ENCODE results near the gene FBXO28.

The FBXO28 gene

GRCh38 chr1:224095867-224096266 lies 18.0 kb upstream of the FBXO28 start:
- DNase-seq (ENCODE audit: low read depth), result no peak

- no peak for DNase-seq (ENCODE audit: low read depth)
Observed at GRCh38 chr1:224096773-224097172, 17.1 kb upstream of the FBXO28 start.

- no peak for DNase-seq (ENCODE audit: low read depth)
Observed at GRCh38 chr1:224098007-224098406, 15.9 kb upstream of the FBXO28 start.

GRCh38 chr1:224106568-224107281 lies 7.2 kb upstream of the FBXO28 start:
- peak; percentile 17 for DNase-seq (ENCODE audit: low read depth)

- no peak for DNase-seq (ENCODE audit: low read depth)
Observed at GRCh38 chr1:224107282-224107625, 6.7 kb upstream of the FBXO28 start.

- DNase-seq (ENCODE audit: low read depth), result no peak
Observed at GRCh38 chr1:224108991-224109390, 4.9 kb upstream of the FBXO28 start.

GRCh38 chr1:224109981-224110380 lies 3.9 kb upstream of the FBXO28 start:
- DNase-seq (ENCODE audit: low read depth), result no peak

GRCh38 chr1:224113005-224113404 lies 906 bp upstream of the FBXO28 start:
- no peak for DNase-seq (ENCODE audit: low read depth)

GRCh38 chr1:224113545-224113917 lies 380 bp upstream of the FBXO28 start:
- no peak for DNase-seq (ENCODE audit: low read depth)

GRCh38 chr1:224114787-224115175 lies 870 bp downstream of the FBXO28 start:
- DNase-seq (ENCODE audit: low read depth), result no peak

- DNase-seq (ENCODE audit: low read depth), result peak; percentile 23
Observed at GRCh38 chr1:224116131-224116530, 2.2 kb downstream of the FBXO28 start.

- DNase-seq (ENCODE audit: low read depth), result no peak
Observed at GRCh38 chr1:224118688-224119087, 4.8 kb downstream of the FBXO28 start.

GRCh38 chr1:224123136-224123535 lies 9.2 kb downstream of the FBXO28 start:
- no peak for DNase-seq (ENCODE audit: low read depth)

- no peak for DNase-seq (ENCODE audit: low read depth)
Observed at GRCh38 chr1:224124220-224124619, 10.3 kb downstream of the FBXO28 start.

- DNase-seq (ENCODE audit: low read depth), result peak; percentile 40
Observed at GRCh38 chr1:224127925-224128819, 14.3 kb downstream of the FBXO28 start.

GRCh38 chr1:224131253-224131652 lies 17.3 kb downstream of the FBXO28 start:
- no peak for DNase-seq (ENCODE audit: low read depth)

- no peak for DNase-seq (ENCODE audit: low read depth)
Observed at GRCh38 chr1:224132901-224133300, 19.0 kb downstream of the FBXO28 start.

- no peak for DNase-seq (ENCODE audit: low read depth)
Observed at GRCh38 chr1:224133741-224134299, 19.9 kb downstream of the FBXO28 start.

- DNase-seq (ENCODE audit: low read depth), result no peak
Observed at GRCh38 chr1:224137518-224137917, 23.6 kb downstream of the FBXO28 start.

- DNase-seq (ENCODE audit: low read depth), result no peak
Observed at GRCh38 chr1:224138198-224138597, 24.3 kb downstream of the FBXO28 start.

GRCh38 chr1:224141693-224142092 lies 27.8 kb downstream of the FBXO28 start:
- no peak for DNase-seq (ENCODE audit: low read depth)

- no peak for DNase-seq (ENCODE audit: low read depth)
Observed at GRCh38 chr1:224149709-224150108, 35.8 kb downstream of the FBXO28 start.

- DNase-seq (ENCODE audit: low read depth), result no peak
Observed at GRCh38 chr1:224151117-224151516, 37.2 kb downstream of the FBXO28 start.
